Measurements from ENCODE around the gene ORAI2.

ORAI2 gene

DNA sequence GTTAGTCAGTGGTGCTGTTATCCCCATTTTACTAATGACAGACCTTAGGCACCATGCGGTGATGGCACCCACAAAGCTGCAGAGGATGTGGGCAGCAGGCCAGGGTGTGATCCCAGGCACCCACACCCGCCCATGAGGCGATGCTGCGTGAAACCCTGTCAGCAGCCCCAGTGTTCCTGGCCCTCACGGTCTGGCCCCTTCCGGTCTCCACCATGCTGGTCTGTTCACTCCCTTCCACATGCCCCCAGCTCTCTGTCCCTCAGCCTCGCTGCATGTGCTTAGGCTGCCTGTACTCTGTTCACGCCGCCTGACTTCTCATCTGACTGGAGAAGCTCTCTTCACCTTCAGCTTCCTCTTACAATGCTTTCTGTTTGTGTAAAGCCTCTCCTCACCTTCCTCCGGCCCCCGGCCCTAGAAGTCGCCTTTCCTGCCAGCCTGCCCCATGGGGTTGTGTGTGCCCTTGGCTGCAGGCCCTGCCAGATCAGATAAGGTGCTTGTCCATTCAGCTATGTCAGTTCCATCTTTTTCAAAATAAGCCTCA lies 17.6 kb upstream of the ORAI2 start:
- no peak for DNase-seq

DNA sequence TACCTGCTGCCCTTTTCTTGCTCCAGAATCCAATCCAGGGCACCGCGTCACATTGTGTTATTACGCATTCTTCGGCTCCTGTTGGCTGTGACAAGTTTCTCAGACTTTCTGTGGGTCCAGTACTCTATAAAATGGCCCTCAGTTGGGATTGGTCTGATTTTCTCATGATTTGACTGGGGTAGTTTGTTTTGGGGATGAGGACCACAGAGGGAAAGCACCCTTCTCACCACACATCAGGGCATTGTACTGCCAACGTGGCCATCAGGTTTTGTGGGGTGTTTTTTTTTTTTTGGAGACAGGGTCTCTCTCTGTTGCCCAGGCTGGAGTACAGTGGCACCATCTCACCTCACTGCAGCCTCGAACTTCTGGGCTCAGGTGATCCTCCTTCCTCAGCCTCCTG lies 17.0 kb upstream of the ORAI2 start:
- no peak for DNase-seq

DNA sequence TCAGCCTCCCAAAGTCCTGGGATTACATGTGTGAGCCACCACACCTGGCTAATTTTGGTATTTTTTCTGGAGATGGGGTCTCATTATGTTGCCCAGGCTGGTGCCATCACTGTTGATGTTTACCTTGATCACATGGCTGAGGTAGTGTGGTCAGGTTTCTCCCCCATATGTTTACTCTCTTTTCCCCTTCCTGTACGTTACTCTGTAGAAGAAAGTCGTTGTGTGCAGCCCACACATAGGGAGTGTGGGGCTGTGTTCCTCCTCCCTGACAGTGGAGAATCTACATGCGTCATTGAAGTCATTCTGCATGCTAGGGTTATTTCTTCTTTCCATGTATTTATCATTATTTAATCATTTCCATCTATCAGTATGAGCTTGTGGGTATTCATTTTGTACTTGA lies 16.3 kb upstream of the ORAI2 start:
- DNase-seq: no peak

DNA sequence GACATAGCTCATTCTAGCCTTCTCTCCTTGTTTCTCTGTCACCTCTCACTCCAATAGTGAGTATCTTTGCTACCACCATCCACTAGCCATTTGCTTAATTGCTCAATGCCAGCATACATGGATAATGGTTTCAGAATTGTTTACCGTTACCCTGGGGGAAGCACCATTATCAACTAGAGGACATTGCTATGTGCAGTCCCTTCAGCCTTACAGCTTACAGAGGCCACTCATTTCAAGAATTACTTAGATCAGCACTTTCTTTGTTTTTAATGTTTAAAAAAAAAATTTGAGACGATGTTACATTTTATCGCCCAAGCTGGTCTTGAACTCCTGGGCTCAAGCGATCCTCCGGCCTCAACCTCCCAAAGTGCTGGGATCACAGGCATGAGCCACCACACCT lies 14.8 kb upstream of the ORAI2 start:
- DNase-seq: no peak

DNA sequence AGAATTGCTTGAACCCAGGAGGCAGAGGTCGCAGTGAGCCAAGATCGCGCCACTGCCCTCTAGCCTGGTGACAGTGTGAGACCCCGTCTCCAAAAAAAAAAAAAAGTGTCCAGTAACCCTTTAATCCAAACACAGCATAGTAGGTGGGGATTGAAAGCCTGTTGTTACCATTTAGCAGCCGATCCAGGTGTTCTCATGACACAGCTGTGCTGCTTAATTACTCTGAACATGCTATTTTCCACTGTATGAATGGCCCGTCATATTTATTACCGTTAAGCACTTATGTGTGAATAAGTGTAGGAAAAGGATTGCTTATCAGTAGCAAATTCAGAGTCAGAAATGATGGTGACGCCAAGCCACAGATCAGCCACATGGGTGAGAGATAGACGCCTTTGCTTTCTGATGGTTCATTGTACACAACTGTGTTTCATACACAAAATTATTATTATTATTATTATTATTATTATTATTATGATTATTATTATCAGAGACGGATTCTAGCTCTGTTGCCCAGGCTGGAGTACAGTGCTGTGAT lies 11.6 kb upstream of the ORAI2 start:
- no peak for DNase-seq

DNA sequence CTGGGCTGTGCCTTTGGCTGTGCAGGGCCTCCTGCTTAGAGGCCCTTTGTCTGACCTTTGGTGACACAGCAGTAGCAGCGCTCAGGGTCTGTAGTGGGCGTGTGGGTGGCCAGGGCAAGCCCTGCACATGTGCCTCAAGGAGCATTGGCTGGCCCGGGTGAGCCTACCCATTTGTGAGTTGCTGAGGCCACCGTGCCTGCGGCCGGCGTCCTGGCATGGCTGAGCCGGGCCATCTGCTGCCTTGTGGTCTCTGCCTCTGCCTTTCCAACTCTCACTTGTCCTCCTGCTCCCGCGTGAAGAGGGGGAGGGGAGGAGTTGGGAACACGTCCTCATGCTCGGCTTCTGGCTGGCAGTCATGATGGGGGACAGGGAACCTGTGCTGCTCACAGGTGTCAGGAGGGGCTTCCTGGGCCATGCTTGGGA lies 9.2 kb upstream of the ORAI2 start:
- DNase-seq: no peak

DNA sequence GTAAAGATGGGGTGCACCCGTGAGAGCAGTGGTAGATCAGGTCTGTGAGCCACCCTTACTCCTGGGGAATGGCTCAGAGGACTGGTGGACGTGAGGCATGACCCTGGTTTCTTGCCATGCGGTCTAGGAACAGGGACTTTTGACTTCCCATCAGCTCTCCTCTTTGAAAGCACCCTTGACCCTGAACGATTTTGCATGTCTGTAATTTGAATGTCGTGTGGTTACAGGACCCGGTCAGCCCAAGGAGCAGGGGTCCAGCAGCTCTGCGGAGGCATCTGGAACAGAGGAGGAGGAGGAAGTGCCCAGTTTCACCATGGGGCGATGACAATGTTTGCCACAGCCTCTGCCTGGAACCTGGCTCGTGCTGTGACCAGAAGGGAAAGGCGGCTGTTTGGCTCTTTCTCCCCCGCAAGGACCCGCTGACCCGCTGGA lies 8.6 kb upstream of the ORAI2 start:
- no peak for DNase-seq

DNA sequence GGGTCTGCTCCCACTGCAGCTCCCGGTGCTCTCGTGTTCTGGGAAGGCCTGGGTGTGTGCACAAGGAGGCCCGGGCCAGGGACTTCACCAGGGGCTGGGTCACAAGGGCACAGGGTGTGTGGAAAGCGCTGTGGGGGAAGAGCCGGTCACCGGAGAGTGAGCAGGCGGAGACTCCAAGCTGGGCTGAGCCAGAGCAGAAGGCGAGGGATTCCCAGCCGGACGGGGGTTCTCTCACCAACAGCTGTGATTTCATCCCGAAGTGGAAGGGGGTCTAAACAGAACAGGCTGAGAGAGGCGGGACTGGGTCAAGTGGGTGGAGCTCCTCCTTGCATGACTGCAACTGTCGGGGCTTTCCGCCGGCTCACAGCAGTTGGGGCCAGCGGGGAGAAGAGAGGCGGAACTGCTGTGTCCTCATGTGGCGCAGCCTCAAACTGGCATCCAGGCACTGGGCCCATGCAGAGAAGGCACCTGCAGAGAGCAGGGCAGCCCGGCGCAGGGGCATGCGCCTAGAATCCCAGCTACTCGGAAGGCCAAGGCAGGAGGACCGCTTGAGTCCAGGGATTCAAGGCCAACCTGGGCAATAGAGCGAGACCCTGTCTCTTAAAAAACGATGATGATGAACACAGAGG lies 7.6 kb upstream of the ORAI2 start:
- DNase-seq: no peak

DNA sequence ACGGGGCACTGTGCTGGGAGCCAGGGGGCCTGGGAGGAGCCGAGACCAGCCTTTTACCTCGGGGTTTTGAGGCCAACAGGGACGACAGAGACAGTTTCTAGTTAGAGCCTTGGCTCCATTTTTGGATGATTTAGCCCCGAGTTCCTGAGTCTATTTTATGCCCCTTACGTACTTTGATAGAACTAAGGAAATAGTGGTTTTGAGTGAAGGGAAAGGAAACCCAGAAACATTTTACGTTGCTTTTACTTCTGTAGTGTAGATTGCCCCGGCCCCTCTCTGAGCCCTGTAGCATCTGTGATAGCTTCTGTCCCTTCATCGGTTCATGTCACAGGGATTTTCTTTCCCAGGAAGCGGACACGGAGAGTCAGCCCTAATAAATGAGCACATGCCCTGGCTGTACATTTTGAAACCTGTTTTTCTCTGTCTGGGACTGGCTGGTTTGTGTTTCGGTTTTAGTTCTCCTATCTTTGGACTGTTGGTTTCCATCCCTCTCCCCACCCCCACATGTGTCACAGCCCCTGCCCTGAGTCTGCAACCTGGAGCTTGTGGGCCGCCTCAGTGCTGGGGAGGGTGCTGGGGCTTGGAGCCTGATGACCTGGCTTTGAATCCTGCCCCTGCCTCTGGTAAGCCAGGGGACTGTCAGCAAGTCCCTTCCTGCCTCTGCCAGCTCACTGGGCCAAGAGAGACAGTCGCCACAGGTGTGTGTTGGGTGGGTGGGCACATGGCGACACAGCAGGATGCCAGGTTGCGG lies 6.9 kb upstream of the ORAI2 start:
- no peak for DNase-seq

DNA sequence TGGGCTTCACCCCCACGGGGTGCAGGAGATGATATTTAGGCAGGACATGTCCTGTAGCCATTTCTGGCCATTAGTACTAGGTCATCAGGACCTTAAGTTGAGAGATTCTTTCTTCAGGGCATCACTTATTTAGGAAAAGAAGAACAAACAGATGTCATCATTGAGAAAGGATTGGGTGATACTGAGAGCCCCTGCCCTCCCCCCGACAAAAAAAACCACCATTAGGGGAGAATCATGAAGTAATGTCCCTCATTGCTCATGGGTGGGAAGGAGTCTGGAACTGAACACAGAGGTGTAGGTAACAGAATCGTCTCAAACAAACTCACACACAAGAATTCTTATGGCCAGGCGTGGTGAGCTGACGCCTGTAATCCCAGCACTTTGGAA lies 6.4 kb upstream of the ORAI2 start:
- no peak for DNase-seq

DNA sequence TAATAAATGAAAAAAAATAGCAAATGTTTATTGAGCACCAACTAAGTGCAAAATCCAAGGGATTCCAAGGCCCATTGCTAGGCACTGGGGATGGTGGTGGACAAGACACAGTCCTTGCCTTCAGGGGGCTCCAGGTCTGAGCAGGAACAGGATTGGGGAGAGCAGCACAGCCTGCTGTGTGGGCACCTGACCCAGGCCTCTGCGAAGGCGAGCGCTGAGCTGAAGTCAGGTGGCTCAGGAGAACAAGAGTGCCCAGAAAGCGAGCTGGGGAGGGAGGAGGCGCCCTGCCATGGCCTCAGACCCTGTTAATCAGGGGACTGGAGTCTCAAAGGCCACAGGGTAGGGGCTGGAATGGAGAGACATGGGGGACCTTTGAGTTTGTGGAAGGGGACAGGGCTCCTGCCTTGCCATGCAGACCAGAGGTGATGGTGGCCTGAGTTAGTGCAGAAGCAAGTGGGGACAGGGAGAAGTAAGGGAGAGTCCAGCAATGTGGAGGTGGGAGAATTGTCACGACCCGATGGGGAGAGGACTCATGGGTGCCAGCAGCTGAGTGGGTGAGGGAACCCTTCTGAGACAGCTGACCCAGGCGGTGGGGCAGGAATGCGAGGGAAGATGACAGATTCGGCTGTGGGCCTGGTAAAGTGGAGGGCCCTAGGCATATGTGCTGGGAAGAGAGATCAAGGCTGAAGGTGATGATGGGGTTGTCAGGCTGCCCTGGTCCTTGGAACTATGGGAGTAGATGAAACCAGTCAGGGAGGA lies 4.1 kb upstream of the ORAI2 start:
- DNase-seq: no peak

DNA sequence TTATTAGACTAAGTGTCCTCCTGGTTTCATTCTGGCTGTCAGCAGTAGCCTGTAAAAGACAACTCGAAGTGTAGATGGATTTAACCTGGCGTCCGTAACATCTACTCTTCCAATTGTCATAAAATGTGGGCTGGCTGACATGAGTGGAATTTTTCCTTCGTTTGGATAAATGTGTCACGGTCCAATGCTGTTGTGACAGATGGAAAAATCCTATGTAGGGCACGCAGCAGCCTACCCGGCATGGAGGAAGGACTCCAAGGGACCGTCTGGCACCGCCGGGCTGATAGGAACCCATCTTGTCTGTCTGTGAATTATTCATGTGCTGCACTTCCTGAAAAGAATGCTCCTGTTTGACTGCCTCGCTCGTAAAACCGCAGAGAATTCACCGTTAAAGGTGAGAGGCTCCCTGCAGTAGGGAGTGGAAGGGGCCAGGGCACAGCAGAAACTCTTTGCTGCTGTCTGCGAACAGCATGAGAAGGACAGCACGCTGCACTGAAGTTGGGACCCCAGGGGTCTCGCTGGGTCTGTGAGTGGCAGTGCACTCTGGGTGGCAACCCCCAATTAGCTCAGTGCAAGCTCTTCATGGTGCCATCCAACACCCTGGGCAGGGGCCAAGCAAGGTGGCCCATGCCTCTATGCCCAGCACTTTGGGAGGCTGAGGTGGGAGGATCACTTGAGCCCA lies 1.6 kb upstream of the ORAI2 start:
- peak; percentile 12 for DNase-seq

DNA sequence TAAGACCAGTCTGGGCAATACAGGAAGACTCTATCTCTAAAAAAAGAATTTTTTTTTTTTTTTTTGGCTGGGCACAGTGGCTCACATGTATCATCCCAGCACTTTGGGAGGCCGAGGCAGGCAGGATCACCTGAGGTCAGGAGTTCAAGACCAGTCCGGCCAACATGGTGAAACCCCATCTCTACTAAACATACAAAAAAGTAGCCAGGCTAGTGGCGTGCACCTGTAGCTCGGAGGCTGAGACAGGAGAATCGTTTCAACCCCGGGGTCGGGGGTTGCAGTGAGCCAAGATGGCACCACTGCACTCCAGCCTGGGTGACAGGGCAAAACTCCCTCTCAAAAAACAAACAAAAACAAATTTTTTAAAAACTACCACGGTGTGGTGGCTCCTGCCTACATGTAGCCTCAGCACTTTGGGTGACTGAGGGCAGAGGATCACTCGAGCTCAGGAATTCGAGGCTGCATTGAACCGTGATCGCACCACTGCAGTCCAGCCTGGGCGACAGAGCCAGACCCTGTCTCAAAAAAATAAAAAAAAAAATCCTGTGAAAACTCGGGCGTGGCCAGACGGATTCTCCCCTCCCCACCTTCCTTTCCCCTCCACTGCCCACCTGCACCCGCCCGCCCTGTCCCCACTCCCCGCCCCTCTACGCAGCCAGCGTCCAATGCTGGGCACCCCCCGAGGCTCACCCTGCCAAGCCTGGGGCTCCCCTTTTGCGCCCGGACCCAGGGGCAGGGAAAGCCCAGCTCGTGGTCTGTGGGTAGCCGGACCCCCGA lies 745 bp upstream of the ORAI2 start:
- no peak for DNase-seq

DNA sequence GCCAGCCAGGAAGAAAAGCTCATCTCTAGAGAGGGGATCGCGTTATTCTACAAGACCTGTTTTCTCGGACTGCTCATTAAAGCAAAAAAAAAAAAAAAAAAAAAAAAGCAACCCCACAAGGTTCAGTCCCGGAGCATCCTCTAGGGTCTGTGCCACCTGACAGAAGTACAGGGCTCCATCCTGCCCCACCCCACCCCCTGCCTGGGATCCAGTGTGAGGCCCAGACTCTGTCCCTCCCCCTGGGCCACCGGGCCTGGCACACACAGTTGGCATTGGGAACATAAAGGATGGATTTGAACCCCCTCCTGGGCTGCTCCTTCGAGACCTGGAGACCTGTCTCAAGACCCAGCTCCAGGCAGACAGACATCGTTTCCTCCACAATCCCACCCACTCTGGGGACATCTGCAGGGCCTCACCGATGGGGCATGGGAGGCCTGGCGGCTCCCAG lies 688 bp downstream of the ORAI2 start:
- DNase-seq: no peak

DNA sequence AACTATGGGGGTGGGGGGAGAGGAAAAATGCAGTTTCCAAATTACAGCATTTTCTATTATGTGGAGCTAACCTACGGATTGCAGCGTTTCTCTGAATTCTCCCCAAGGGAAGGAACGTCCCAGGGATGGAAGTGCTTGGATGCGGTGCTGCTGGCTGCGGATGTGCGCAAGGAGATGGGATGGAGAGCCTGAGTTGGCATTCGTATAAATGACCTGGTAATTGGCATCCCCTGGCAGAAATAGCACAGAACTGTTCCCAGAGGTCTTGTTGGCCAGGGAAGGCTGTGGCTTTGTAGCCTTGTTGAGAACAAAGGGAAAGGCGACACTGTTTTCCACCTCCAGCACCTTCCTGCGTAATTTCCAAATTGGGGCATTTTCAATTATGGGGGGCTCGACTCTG lies 2.7 kb downstream of the ORAI2 start:
- DNase-seq: no peak

DNA sequence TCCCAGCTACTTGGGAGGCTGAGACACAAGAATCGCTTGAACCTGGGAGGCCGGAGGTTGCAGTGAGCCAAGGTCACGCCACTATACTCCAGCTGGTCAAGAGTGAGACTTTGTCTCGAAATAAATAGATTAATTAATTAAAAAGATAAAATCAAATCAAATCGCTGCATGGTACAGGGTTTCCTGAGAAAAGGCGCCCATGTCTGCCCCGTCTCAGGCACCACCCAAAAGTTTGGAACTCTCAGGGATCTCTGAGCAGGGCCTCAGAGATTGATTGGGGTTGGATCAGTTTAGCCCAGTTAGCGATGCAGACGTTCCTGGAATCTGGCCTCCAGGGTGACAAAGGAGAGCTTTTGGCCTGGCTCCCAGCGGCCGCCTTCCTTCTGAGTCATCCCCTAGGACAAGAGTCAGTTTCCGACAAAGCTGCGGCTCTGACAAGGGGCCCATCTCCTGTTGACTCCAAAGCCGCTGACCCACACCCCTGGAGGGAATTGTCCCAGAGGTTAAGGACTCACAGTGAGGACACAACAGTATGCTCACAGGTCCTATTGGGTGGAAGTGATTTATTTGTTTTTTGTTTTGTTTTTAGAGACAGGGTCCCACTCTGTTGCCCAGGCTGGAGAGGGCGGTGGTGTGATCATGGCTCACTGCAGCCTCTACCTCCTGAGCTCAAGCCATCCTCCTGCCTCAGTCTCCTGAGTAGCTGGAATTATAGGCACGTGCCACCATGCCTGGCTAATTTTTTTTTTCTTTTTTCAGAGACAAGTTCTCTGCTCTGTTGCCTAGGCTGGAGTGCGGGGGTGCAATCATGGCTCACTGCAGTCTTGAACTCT lies 6.8 kb downstream of the ORAI2 start:
- DNase-seq: no peak

DNA sequence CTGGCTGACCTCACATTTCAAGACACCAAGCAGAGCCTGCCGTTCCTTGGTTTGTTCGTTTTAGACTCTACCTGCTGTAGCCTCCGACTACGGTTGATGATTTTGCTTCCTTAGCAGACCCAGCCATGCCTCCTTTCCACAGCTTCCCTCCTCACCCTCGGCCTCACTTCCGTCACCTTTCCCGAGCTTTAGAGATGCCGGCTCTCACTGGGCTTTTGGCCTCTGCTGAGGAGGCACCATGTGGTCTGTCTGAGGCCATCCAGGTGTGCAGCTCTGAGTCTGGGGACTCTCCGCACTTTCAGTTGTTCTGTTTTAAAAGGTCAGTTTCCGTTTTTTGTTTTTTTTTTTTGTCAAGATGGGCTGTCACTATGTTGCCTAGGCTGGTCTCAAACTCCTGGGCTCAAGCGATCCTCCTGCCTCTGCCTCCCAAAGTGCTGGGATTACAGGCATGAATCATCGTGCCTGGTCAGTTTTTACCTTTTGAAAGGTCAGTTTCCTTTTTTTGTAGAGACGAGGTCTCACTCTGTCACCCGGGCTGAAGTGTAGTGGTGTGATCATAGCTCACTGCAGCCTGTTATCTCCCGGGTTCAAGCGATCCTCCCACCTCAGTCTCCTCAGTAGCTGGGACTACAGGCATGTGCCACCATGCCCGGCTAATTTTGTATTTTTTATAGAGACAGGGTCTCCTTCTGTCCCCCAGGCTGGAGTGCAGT lies 11.7 kb downstream of the ORAI2 start:
- no peak for DNase-seq

DNA sequence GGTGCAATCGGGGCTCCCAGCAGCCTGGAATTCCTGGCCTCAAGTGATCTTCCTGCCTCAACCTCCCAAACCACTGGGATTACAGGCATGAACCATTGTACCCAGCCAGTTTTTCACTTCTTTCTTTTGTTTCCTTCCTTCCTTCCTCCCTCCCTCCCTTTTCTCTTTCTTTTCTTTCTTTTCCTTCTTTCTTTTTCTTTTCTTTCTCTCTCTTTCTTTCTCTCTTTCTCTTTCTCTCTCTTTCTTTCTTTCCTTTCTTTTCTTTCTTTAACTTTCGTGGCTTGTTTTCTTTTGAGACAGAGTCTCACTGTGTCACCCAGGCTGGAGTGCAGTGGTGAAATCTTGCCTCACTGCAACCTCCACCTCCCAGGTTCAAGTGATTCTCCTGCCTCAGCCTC lies 12.3 kb downstream of the ORAI2 start:
- no peak for DNase-seq

DNA sequence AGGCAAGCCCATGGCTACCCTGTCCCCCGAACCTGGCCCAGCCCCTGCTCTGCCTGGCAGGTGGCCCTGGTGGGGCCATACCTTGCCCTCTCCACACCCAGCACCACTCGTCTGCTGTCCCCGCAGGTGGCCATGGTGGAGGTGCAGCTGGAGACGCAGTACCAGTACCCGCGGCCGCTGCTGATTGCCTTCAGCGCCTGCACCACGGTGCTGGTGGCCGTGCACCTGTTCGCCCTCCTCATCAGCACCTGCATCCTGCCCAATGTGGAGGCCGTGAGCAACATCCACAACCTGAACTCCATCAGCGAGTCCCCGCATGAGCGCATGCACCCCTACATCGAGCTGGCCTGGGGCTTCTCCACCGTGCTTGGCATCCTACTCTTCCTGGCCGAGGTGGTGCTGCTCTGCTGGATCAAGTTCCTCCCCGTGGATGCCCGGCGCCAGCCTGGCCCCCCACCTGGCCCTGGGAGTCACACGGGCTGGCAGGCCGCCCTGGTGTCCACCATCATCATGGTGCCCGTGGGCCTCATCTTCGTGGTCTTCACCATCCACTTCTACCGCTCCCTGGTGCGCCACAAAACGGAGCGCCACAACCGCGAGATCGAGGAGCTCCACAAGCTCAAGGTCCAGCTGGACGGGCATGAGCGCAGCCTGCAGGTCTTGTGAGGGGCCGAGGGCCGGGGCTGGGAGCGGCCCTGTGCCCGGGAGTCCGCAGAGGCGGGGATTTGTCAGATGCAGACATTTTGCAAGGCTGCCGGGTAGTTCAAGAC lies 13.2 kb downstream of the ORAI2 start:
- no peak for DNase-seq

DNA sequence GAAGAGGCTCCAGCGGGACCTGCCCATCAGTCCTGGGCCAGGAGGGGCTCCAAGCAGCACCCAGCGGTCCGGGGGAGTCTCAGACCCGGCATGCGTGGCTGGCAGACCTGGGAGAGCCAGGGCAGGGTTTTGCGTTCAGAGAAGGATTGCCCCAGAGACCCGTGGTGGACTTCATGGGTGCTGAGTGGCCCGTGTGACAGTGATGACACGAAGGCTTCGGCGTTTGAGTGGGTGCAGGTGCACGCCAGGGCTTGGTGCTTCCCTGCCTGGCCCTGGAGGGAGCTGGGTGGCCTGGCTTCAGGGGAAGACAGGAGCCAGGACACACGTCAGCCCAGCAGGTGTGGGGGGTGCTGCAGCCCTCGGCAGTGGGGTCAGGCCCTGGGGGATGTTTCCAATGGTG lies 13.9 kb downstream of the ORAI2 start:
- no peak for DNase-seq

Measured in NCI-H2029 treated with DMSO at 0.1 percent for 48 hours (cell line).